GM13976 (cell line): ENCODE measurements around the gene ZNF205.
A peak's percentile ranks its signal among the peaks of the same experiment; 100 is the strongest.

Experiments
- DNase-seq: peaks from one replicate; pipeline ENCODE4 v3.0.0; 2012; ENCODE audit warnings: low spot score
- CTCF ChIP-seq: IDR thresholded peaks from 2 replicates; pipeline ENCODE4 v1.5.1; 2012; ENCODE audit warnings: borderline replicate concordance, mild to moderate bottlenecking; ENCODE audit not compliant: insufficient read depth; ENCODE audit errors: extremely low read depth, missing control alignments, control extremely low read depth
- in situ Hi-C: fragments of 300-500 bp; cut with MboI; formaldehyde crosslinking; loops from one replicate; pipeline ENCODE4 v1.12.0; 2022; ENCODE audit warnings: low sequenced_read_pairs, mixed read lengths, inconsistent platforms; ENCODE audit not compliant: unreplicated experiment

The ZNF205 gene

GRCh38 chr16:3106205-3106928 lies 6.0 kb upstream of the ZNF205 start:
- in situ Hi-C loops = no loop called here
- no peak for TF ChIP-seq CTCF
- peak; percentile 99 for DNase-seq

GRCh38 chr16:3112881-3113574 lies 642 bp downstream of the ZNF205 start:
- TF ChIP-seq CTCF = no peak
- in situ Hi-C loops = no loop called here
- no peak for DNase-seq

- TF ChIP-seq CTCF = no peak
- no peak for DNase-seq
- in situ Hi-C loops = no loop called here
Observed at GRCh38 chr16:3113765-3114479, 1.5 kb downstream of the ZNF205 start.

- no peak for DNase-seq
- in situ Hi-C loops = no loop called here
Observed at GRCh38 chr16:3115003-3115402, 2.6 kb downstream of the ZNF205 start.

GRCh38 chr16:3115561-3115960 lies 3.2 kb downstream of the ZNF205 start:
- no peak for DNase-seq
- no peak for TF ChIP-seq CTCF
- in situ Hi-C loops = no loop called here

More at GRCh38 chr16:3115003-3115402, 2.6 kb downstream of the ZNF205 start:
- no peak for TF ChIP-seq CTCF

- in situ Hi-C loops = no loop called here
- TF ChIP-seq CTCF = no peak
Observed at GRCh38 chr16:3118204-3118790, 5.9 kb downstream of the ZNF205 start.

More at GRCh38 chr16:3118204-3118790, 5.9 kb downstream of the ZNF205 start:
- no peak for DNase-seq
